Osteoblast (primary cell): ENCODE data around the gene KRT79. TPM values are rescaled to one million over a fixed set of nuclear protein-coding genes. Genes with fewer than 3 reads are reported as not detected.

ENCODE experiments used
- DNase-seq: peaks from one replicate; pipeline ENCODE4 v3.0.0; 2011; ENCODE audit warnings: low spot score, mixed read lengths; ENCODE audit not compliant: insufficient read length; ENCODE audit errors: missing footprints
- H2AFZ ChIP-seq: 2 replicates; pipeline ENCODE4 v1.6.0; 2011; ENCODE audit warnings: mild to moderate bottlenecking, low read length
- H3K27ac ChIP-seq: 2 replicates; pipeline ENCODE4 v1.5.1; 2011; ENCODE audit warnings: mild to moderate bottlenecking, low read depth, low read length, moderate library complexity
- H3K27me3 ChIP-seq: 2 replicates; pipeline ENCODE4 v1.6.0; 2012; ENCODE audit warnings: mild to moderate bottlenecking, control low read depth, inconsistent platforms, low read length, moderate library complexity; ENCODE audit not compliant: insufficient read depth
- H3K36me3 ChIP-seq: 2 replicates; pipeline ENCODE4 v1.5.1; 2011; ENCODE audit warnings: mild to moderate bottlenecking, low read length, control low read depth, moderate library complexity; ENCODE audit not compliant: insufficient read depth
- H3K4me1 ChIP-seq: 2 replicates; pipeline ENCODE4 v1.5.1; 2011; ENCODE audit warnings: mild to moderate bottlenecking, low read length, control low read depth, moderate library complexity; ENCODE audit not compliant: insufficient read depth
- H3K4me2 ChIP-seq: 2 replicates; pipeline ENCODE4 v1.6.0; 2011; ENCODE audit warnings: mild to moderate bottlenecking, low read length; ENCODE audit not compliant: insufficient read depth
- H3K4me3 ChIP-seq: fragments of 200-600 bp; sonication (generic); 3 replicates; pipeline ENCODE4 v1.5.1; 2012; ENCODE audit warnings: mild to moderate bottlenecking, low read length, inconsistent platforms; ENCODE audit not compliant: insufficient read depth
- H3K79me2 ChIP-seq: 2 replicates; pipeline ENCODE4 v1.6.0; 2012; ENCODE audit warnings: mild to moderate bottlenecking, low read length, control low read depth, inconsistent platforms; ENCODE audit not compliant: insufficient read depth
- H3K9me3 ChIP-seq: 2 replicates; pipeline ENCODE4 v1.5.1; 2011; ENCODE audit warnings: low read depth, low read length, control low read depth
- H4K20me1 ChIP-seq: 2 replicates; pipeline ENCODE4 v1.6.0; 2012; ENCODE audit warnings: mild to moderate bottlenecking, low read length, control low read depth; ENCODE audit not compliant: insufficient read depth
- CTCF ChIP-seq: IDR thresholded peaks from 2 replicates; pipeline ENCODE4 v1.5.1; 2011; ENCODE audit warnings: mild to moderate bottlenecking, low read depth, low read length, moderate library complexity; ENCODE audit errors: extremely low read depth
- small RNA-seq: library from RNA; depleted of rRNA; stranded (forward); fragments of <200 nt; gene quantifications from one replicate; pipeline ENCODE3, GENCODE V24; 2012
- total RNA-seq: library from RNA; depleted of rRNA; stranded (reverse); fragments of >200 nt; gene quantifications from 2 replicates; pipeline ENCODE4 v1.2.3, GENCODE V29; 2012

The KRT79 gene
- total RNA-seq, 1 donor: not detected

- Histone ChIP-seq H3K9me3 (no peaks in the 10 kb centered on the region), H3K27me3 (peaks cover 60% of the 10 kb centered on the region), H3K79me2 (no peaks in the 10 kb centered on the region), H3K4me1 (no peaks in the 10 kb centered on the region), H4K20me1 (no peaks in the 10 kb centered on the region), H3K4me3 (no peak overlapping the region), H3K36me3 (no peaks in the 10 kb centered on the region), H3K27ac (no peak overlapping the region), H3K4me2 (no peak overlapping the region), H2AFZ (no peak overlapping the region)
- TF ChIP-seq CTCF: no peak
- no peak for DNase-seq
Observed at GRCh38 chr12:52772188-52772587, 61.9 kb downstream of the KRT79 start.

- no peak for DNase-seq
- TF ChIP-seq CTCF: no peak
- Histone ChIP-seq H3K79me2 (no peaks in the 10 kb centered on the region), H3K4me1 (no peaks in the 10 kb centered on the region), H3K27ac (no peak overlapping the region), H3K36me3 (no peaks in the 10 kb centered on the region), H3K9me3 (no peaks in the 10 kb centered on the region), H2AFZ (no peak overlapping the region), H4K20me1 (no peaks in the 10 kb centered on the region), H3K4me3 (no peak overlapping the region), H3K4me2 (no peak overlapping the region), H3K27me3 (peaks cover 56% of the 10 kb centered on the region)
Observed at GRCh38 chr12:52771505-52771904, 62.6 kb downstream of the KRT79 start.

Small RNA genes within 50 kb of the gene (small RNA-seq; reads per million reads assigned to genes)
- not detected for gene AC107016.2

Other genes starting within 250 kb of the KRT79 start
- not detected in 2 replicates for gene KRT72, start 232.8 kb downstream of the KRT79 start, total RNA-seq
- gene KRT73, start 215.8 kb downstream of the KRT79 start, total RNA-seq: not detected in 2 replicates
- not detected in 2 replicates for gene KRT2, start 182.1 kb downstream of the KRT79 start, total RNA-seq
- not detected in 2 replicates for gene KRT1, start 153.9 kb downstream of the KRT79 start, total RNA-seq
- not detected in 2 replicates for gene KRT77, start 130.8 kb downstream of the KRT79 start, total RNA-seq
- not detected in 2 replicates for gene KRT76, start 57.0 kb downstream of the KRT79 start, total RNA-seq
- gene KRT3, start 38.2 kb downstream of the KRT79 start, total RNA-seq: not detected in 2 replicates
- not detected in 2 replicates for gene KRT4, start 20.2 kb downstream of the KRT79 start, total RNA-seq
- not detected in 2 replicates for gene KRT78, start 14.7 kb upstream of the KRT79 start, total RNA-seq
- gene KRT8, start 70.8 kb upstream of the KRT79 start, total RNA-seq: 2.9 and 5.1 TPM in 2 replicates
- gene KRT18, start 114.8 kb upstream of the KRT79 start, total RNA-seq: 22.4 and 61.9 TPM in 2 replicates
- gene EIF4B, start 172.1 kb upstream of the KRT79 start, total RNA-seq: 1,135 and 1,332 TPM in 2 replicates
- 72.0 and 76.0 TPM in 2 replicates for gene TNS2, start 215.8 kb upstream of the KRT79 start, total RNA-seq
- 25.6 and 26.8 TPM in 2 replicates for gene SPRYD3, start 245.1 kb upstream of the KRT79 start, total RNA-seq